Suppressor macrophage treated with lipopolysaccharide for 1 hour (primary cell): ENCODE measurements around the gene ASIC3.
"Not testable (repeated sequence)": the region's sequence is repeated elsewhere in the genome, so short reads cannot be mapped to it uniquely, and the experiment has no call there.

Source experiments
- DNase-seq, 3 donors: peaks; one replicate each; pipeline ENCODE4 v3.0.0-alpha.2; 2020 to 2022

ASIC3 gene

GRCh38 chr7:151034312-151035025 is 13.9 kb upstream of the ASIC3 start:
- DNase-seq, result no peak

- peak; percentile 65 to 81 (median 67) for DNase-seq
These were observed 13.2 kb upstream of the ASIC3 start for GRCh38 chr7:151035026-151035717.

- no peak for DNase-seq
These were observed 12.4 kb upstream of the ASIC3 start for GRCh38 chr7:151035902-151036301.

- DNase-seq, result peak; percentile 91 to 95 (median 94)
These were observed 9.1 kb upstream of the ASIC3 start for GRCh38 chr7:151038951-151039849.

- peak in 2 of 3 donors; percentile 24 to 46 for DNase-seq
These were observed 8.3 kb upstream of the ASIC3 start for GRCh38 chr7:151039850-151040548.

- no peak for DNase-seq
These were observed 7.5 kb upstream of the ASIC3 start for GRCh38 chr7:151040616-151041375.

GRCh38 chr7:151043449-151043848 is 4.9 kb upstream of the ASIC3 start:
- not testable (repeated sequence) for DNase-seq

GRCh38 chr7:151043959-151044358 is 4.4 kb upstream of the ASIC3 start:
- DNase-seq, result no peak

GRCh38 chr7:151045262-151045661 is 3.1 kb upstream of the ASIC3 start:
- DNase-seq, result no peak

GRCh38 chr7:151045967-151046366 is 2.4 kb upstream of the ASIC3 start:
- no peak for DNase-seq

GRCh38 chr7:151046603-151047573 is 1.4 kb upstream of the ASIC3 start:
- DNase-seq, result peak in 1 of 3 donors; percentile 10

GRCh38 chr7:151048911-151049463 is 656 bp downstream of the ASIC3 start:
- DNase-seq, result no peak

GRCh38 chr7:151051108-151051507 is 2.8 kb downstream of the ASIC3 start:
- DNase-seq, result peak; percentile 56 to 82 (median 72)

- DNase-seq, result peak; percentile 40 to 63 (median 48)
These were observed 4.8 kb downstream of the ASIC3 start for GRCh38 chr7:151053096-151053495.

- DNase-seq, result no peak
These were observed 5.4 kb downstream of the ASIC3 start for GRCh38 chr7:151053751-151054150.

- DNase-seq, result no peak
These were observed 7.9 kb downstream of the ASIC3 start for GRCh38 chr7:151056283-151056665.

- no peak for DNase-seq
These were observed 8.6 kb downstream of the ASIC3 start for GRCh38 chr7:151056666-151057505.

GRCh38 chr7:151057506-151057988 is 9.2 kb downstream of the ASIC3 start, which contains the start of gene CDK5:
CDK5 (minus strand) TSS chr7:151057897; CDS start chr7:151057848, 49 bp downstream.
- DNase-seq, result peak in 1 of 3 donors; percentile 24
